Endothelial cell of umbilical vein (primary cell): ENCODE data around the gene RUNDC3A. TPM values are rescaled to one million over a fixed set of nuclear protein-coding genes. Genes with fewer than 3 reads are reported as not detected.

ENCODE experiments used
- BruUV-seq: library from RNA; stranded (reverse); fragments of 400-500 nt; replicated peaks from 2 replicates; lab custom pipeline; 2021; lab: Mats Ljungman, UMichigan
- CTCF ChIA-PET: fragments of 300-600, 350-600 bp; sonication (Branson Sonifier 250); formaldehyde crosslinking; loops from one replicate; lab custom pipeline; 2021; ENCODE audit warnings: antibody characterized with exemption, inconsistent platforms; lab: Charles Lee
- POLR2A ChIA-PET: fragments of 300-600, 350-600 bp; sonication (Branson Sonifier 250); formaldehyde crosslinking; loops from one replicate; lab custom pipeline; 2021; ENCODE audit warnings: antibody characterized with exemption, inconsistent platforms; lab: Charles Lee
- DNase-seq: peaks from one replicate; pipeline ENCODE4 v3.0.0-alpha.2; 2011; ENCODE audit warnings: low read depth, low spot score
- FAIRE-seq: peaks from 2 replicates; lab custom pipeline; 2011; peaks lifted over from hg19 to GRCh38; lab: Jason Lieb, UNC
- H2AFZ ChIP-seq: 2 replicates; pipeline ENCODE4 v1.6.0; 2012; ENCODE audit warnings: low read depth, low read length, control low read depth, inconsistent platforms
- H3K27ac ChIP-seq: 2 replicates; pipeline ENCODE4 v1.5.1; 2011; ENCODE audit warnings: low read depth, mild to moderate bottlenecking, control low read depth, low read length, moderate library complexity; ENCODE audit not compliant: insufficient read depth
- H3K27me3 ChIP-seq, 2 experiments: 2 replicates each; pipeline versions ENCODE4 v1.6.0 to v1.6.1; 2011; ENCODE audit warnings: low read length in 2 of 2, mixed read lengths in 1 of 2; ENCODE audit not compliant: control insufficient read depth in 2 of 2, insufficient read depth in 2 of 2
- H3K36me3 ChIP-seq, 2 experiments: 2 replicates in 1 of 2; 3 replicates in 1 of 2; pipeline ENCODE4 v1.5.1; 2011; ENCODE audit warnings: low read length in 2 of 2, mild to moderate bottlenecking in 1 of 2, moderate library complexity in 1 of 2; ENCODE audit not compliant: control insufficient read depth in 2 of 2, insufficient read depth in 2 of 2; ENCODE audit errors: extremely low read depth in 1 of 2
- H3K4me1 ChIP-seq: 3 replicates; pipeline ENCODE4 v1.5.1; 2011; ENCODE audit warnings: mild to moderate bottlenecking, low read length; ENCODE audit not compliant: control insufficient read depth, insufficient read depth; ENCODE audit errors: extremely low read depth
- H3K4me2 ChIP-seq: 2 replicates; pipeline ENCODE4 v1.6.1; 2011; ENCODE audit warnings: low read length, control low read depth, mixed read lengths; ENCODE audit not compliant: insufficient read depth
- H3K4me3 ChIP-seq, 3 experiments: fragments of 200-600 bp in 1 of 3; sonication (generic), shearing (Covaris generic) in 1 of 3; replicated peaks in 1 of 3; 2 replicates each; pipeline ENCODE4 v1.5.1; 2011 to 2016; ENCODE audit warnings: control low read depth in 3 of 3, low read length in 3 of 3, mild to moderate bottlenecking in 2 of 3, inconsistent platforms in 1 of 3, low read depth in 1 of 3, moderate library complexity in 1 of 3; ENCODE audit not compliant: insufficient read depth in 1 of 3
- H3K79me2 ChIP-seq: 2 replicates; pipeline ENCODE4 v1.6.0; 2012; ENCODE audit warnings: low read length, inconsistent platforms; ENCODE audit not compliant: control insufficient read depth, insufficient read depth
- H3K9ac ChIP-seq: replicated peaks from 2 replicates; pipeline ENCODE3; 2011; ENCODE audit warnings: low read length, control low read depth; ENCODE audit not compliant: insufficient read depth; ENCODE audit errors: extremely low read depth
- H3K9me1 ChIP-seq: replicated peaks from 3 replicates; pipeline ENCODE4 v1.6.0; 2011; ENCODE audit warnings: mild to moderate bottlenecking, low read length; ENCODE audit not compliant: control insufficient read depth, insufficient read depth; ENCODE audit errors: extremely low read depth
- H3K9me3 ChIP-seq: replicated peaks from 2 replicates; pipeline ENCODE4 v1.5.1; 2012; ENCODE audit warnings: low read length, inconsistent platforms; ENCODE audit not compliant: control insufficient read depth, insufficient read depth
- H4K20me1 ChIP-seq: replicated peaks from 2 replicates; pipeline ENCODE3; 2011; ENCODE audit warnings: mild to moderate bottlenecking, low read length; ENCODE audit not compliant: control insufficient read depth, insufficient read depth; ENCODE audit errors: extremely low read depth
- EZH2 ChIP-seq: IDR thresholded peaks from 2 replicates; pipeline ENCODE4 v1.6.1; 2012; ENCODE audit warnings: borderline replicate concordance, low read depth, mild to moderate bottlenecking, moderate library complexity, low read length, inconsistent platforms; ENCODE audit not compliant: severe bottlenecking
- FOS ChIP-seq: IDR thresholded peaks from 2 replicates; pipeline ENCODE4 v1.6.1; 2011; ENCODE audit warnings: mild to moderate bottlenecking, low read length, moderate library complexity, borderline replicate concordance; ENCODE audit not compliant: insufficient read depth
- GATA2 ChIP-seq: IDR thresholded peaks from 2 replicates; pipeline ENCODE4 v1.7.0; 2011; ENCODE audit warnings: low read depth, mild to moderate bottlenecking, moderate library complexity, mixed read lengths, low read length; ENCODE audit not compliant: insufficient read length, insufficient read depth
- JUN ChIP-seq: IDR thresholded peaks from 2 replicates; pipeline ENCODE4 v1.6.1; 2011; ENCODE audit warnings: borderline replicate concordance, low read depth; ENCODE audit not compliant: insufficient read length, insufficient read depth
- MYC ChIP-seq: IDR thresholded peaks from one replicate; pipeline ENCODE4 v1.6.1; 2011; ENCODE audit warnings: mild to moderate bottlenecking, low read depth, low read length
- POLR2A ChIP-seq: IDR thresholded peaks from 2 replicates; pipeline ENCODE4 v1.6.1; 2012; ENCODE audit warnings: low read depth, mild to moderate bottlenecking, control low read depth, low read length
- POLR2AphosphoS5 ChIP-seq: IDR thresholded peaks from 2 replicates; pipeline ENCODE4 v1.6.1; 2012; ENCODE audit warnings: low read depth, mild to moderate bottlenecking, control low read depth, low read length, moderate library complexity; ENCODE audit not compliant: insufficient read depth
- dilution Hi-C: fragments of 300-500 bp; cut with MboI; formaldehyde crosslinking; loops from one replicate; pipeline ENCODE4 v1.15.0; 2019; ENCODE audit warnings: low sequenced_read_pairs; ENCODE audit not compliant: extremely low pct_ligation_motif_present
- intact Hi-C: fragments of 100-400 bp; cut with micrococcal nuclease; formaldehyde crosslinking; loops from one replicate; pipeline ENCODE4 v1.10.0; 2022
- polyA plus RNA-seq, 4 experiments: library from polyadenylated mRNA; depleted of rRNA in 3 of 4; stranded (reverse) in 3 of 4; unstranded in 1 of 4; fragments of >200 nt; gene quantifications; 2 replicates each; pipeline versions ENCODE4 v1.2.1 to v1.2.3, GENCODE V29; 2011 to 2012; ENCODE audit warnings: missing spikeins in 1 of 4
- total RNA-seq: library from RNA; stranded (reverse); gene quantifications from 2 replicates; pipeline ENCODE4 v1.2.3, GENCODE V29; 2021
- TF ChIP-seq, protein P1 (sequence below), 2 donors: IDR thresholded peaks; 1 replicate in 1 of 2; 2 replicates in 1 of 2; pipeline ENCODE4 v1.5.1; 2011; ENCODE audit warnings: low read length in 2 of 2, mild to moderate bottlenecking in 2 of 2, moderate library complexity in 2 of 2, control low read depth in 1 of 2, inconsistent platforms in 1 of 2, low read depth in 1 of 2; ENCODE audit not compliant: insufficient read depth in 1 of 2; ENCODE audit errors: extremely low read depth in 1 of 2
- TF ChIP-seq, protein P2 (sequence below): IDR thresholded peaks from 2 replicates; pipeline ENCODE4 v1.6.1; 2011; ENCODE audit not compliant: insufficient read depth, insufficient read length

The RUNDC3A gene
- total and polyA plus RNA-seq, 2 donors (not counting 3 experiments of a cell fraction or from before 2014, with no cell fraction given) = 0.12 TPM; not detected in 1

DNA sequence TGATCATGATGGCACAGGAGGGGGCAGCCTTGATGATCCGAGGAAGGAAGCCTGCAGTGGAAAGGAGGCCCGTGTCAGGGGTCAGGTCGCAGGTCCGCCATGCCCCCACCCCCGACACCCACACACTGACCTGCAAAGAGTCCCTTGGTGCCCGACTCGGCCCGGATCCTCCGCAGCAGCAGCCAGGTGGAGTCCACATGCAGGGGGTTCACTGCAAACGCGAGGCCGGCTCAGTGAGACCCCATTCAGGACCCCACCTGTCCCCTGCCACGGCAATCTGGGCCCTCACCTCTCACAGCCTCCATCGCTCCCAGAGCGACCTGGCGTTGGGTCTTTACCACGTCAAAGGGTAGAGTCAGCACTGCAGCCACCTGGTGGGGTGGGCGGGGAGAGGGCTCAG lies 11.7 kb downstream of the RUNDC3A start:
- CTCF ChIA-PET = interaction anchor here (1.0 to 6.3 kb wide), 6 partner anchors 9 to 110 kb away, joined by 3 to 27 read pairs (median 4); partner anchors contain the start of gene RUNDC3A
- dilution Hi-C loops = no loop called here
- BruUV-seq = no TSS peak
- Histone ChIP-seq H3K27ac (no peak overlapping the region), H3K27me3 (peaks cover 11 to 17% of the 10 kb centered on the region in 2 experiments), H3K9ac (no peak overlapping the region), H3K4me3 (no peak overlapping the region), H3K79me2 (peaks cover 7% of the 10 kb centered on the region), H3K9me1 (no peaks in the 10 kb centered on the region), H3K4me1 (peaks cover 5% of the 10 kb centered on the region), H3K4me2 (no peak overlapping the region), H3K9me3 (no peaks in the 10 kb centered on the region), H3K36me3 (peaks cover 3 to 26% of the 10 kb centered on the region in 2 experiments), H2AFZ (no peak overlapping the region), H4K20me1 (no peaks in the 10 kb centered on the region)
- FAIRE-seq = no peak
- intact Hi-C loops = no loop called here
- TF ChIP-seq POLR2A (no peak), EZH2 (no peak), MYC (no peak), GATA2 (no peak)
- POLR2A ChIA-PET = interaction anchor here (0.7 kb wide), 1 partner anchor 11 kb away, joined by 3 read pairs; no protein-coding TSS in a partner anchor
- DNase-seq = no peak

DNA sequence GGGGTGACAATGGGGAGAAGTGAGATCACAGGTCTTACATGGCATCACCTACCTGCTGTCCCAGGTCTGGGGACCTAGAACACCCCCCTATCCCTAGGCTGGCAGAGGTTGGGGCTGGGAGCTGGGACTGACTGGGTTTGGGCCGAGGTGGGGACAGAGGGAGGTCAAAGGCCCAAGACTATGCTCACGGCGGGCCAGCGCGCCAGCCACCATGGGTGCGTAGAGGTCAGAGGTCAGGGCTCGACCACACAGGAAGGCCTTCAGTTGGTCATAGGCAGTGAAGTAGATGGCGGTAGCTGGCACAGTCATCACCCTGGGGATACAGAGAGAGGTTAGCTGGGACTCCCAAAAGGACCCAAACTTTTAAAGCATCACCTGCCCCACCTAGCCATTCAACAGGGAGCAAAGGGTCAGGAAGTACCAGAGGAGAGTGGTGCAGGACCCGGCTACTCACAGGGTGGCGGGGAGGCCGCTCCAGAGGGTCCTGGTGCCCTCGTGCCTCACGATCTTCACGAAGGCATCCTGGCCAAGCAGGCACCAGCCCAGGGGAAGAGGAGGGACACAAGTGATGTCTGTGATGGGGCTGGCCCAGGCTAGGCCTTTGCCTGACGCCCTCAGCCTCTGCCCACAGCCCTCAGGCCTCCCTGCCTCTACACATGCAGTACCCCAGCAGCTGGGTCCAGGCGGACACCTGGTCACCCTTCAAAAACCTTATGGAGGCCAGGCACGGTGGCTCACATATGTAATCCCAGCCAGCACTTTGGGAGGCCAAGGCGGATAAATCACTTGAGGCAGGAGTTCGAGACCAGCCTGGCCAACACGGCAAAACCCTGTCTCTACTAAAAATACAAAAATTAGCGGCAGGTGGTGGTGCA lies 13.1 kb downstream of the RUNDC3A start:
- Histone ChIP-seq H3K9ac (no peak overlapping the region), H3K27me3 (peaks cover 1 to 7% of the 10 kb centered on the region in 2 experiments), H3K9me3 (no peaks in the 10 kb centered on the region), H3K79me2 (peaks cover 7% of the 10 kb centered on the region), H2AFZ (no peak overlapping the region), H3K4me1 (peaks cover 9% of the 10 kb centered on the region), H3K27ac (no peak overlapping the region), H3K9me1 (no peaks in the 10 kb centered on the region), H3K4me3 (no peak overlapping the region), H4K20me1 (no peaks in the 10 kb centered on the region), H3K4me2 (no peak overlapping the region), H3K36me3 (peaks cover 3 to 26% of the 10 kb centered on the region in 2 experiments)
- intact Hi-C loops (no loop called here), dilution Hi-C loops (no loop called here)
- DNase-seq = no peak
- ChIA-PET CTCF (interaction anchor here (1.0 to 6.3 kb wide), 7 partner anchors 10 to 118 kb away, joined by 3 to 27 read pairs (median 3); no protein-coding TSS in a partner anchor), POLR2A (interaction anchor here (0.6 kb wide), 1 partner anchor 321 kb away, joined by 4 read pairs; no protein-coding TSS in a partner anchor)
- BruUV-seq = no TSS peak
- no peak for FAIRE-seq
- TF ChIP-seq EZH2 (no peak), POLR2A (no peak), JUN (no peak), FOS (no peak), GATA2 (no peak), MYC (no peak), POLR2AphosphoS5 (no peak)
- TF ChIP-seq, protein P1, sequence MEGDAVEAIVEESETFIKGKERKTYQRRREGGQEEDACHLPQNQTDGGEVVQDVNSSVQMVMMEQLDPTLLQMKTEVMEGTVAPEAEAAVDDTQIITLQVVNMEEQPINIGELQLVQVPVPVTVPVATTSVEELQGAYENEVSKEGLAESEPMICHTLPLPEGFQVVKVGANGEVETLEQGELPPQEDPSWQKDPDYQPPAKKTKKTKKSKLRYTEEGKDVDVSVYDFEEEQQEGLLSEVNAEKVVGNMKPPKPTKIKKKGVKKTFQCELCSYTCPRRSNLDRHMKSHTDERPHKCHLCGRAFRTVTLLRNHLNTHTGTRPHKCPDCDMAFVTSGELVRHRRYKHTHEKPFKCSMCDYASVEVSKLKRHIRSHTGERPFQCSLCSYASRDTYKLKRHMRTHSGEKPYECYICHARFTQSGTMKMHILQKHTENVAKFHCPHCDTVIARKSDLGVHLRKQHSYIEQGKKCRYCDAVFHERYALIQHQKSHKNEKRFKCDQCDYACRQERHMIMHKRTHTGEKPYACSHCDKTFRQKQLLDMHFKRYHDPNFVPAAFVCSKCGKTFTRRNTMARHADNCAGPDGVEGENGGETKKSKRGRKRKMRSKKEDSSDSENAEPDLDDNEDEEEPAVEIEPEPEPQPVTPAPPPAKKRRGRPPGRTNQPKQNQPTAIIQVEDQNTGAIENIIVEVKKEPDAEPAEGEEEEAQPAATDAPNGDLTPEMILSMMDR (IDR thresholded peaks at IDR 0.05; ENCODE audit: extremely low read depth in 1 of 2, insufficient read depth in 1 of 2, low read depth in 1 of 2, low read length in 2 of 2) = no peak
- TF ChIP-seq, protein P2, sequence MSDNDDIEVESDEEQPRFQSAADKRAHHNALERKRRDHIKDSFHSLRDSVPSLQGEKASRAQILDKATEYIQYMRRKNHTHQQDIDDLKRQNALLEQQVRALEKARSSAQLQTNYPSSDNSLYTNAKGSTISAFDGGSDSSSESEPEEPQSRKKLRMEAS = no peak
